HCT116 (cell line): ENCODE data around the gene TP53AIP1.

ENCODE experiments used
- CTCF ChIP-seq, 3 experiments: fragments of 200-600 bp in 1 of 3; sonication (generic) in 1 of 3; IDR thresholded peaks in 2 of 3; conservative IDR thresholded peaks in 1 of 3; 2 replicates each; pipeline ENCODE4 v1.5.1; 2012 to 2017; ENCODE audit warnings: low read depth in 2 of 3, low read length in 2 of 3, antibody characterized with exemption in 1 of 3, borderline replicate concordance in 1 of 3, control low read depth in 1 of 3, mild to moderate bottlenecking in 1 of 3, mixed read lengths in 1 of 3, mixed run types in 1 of 3, moderate library complexity in 1 of 3; ENCODE audit not compliant: insufficient read depth in 1 of 3
- EGR1 ChIP-seq: IDR thresholded peaks from 2 replicates; pipeline ENCODE4 v1.6.1; 2012; ENCODE audit warnings: low read depth
- ELF1 ChIP-seq: IDR thresholded peaks from 2 replicates; pipeline ENCODE4 v1.6.1; 2012; ENCODE audit warnings: low read depth, borderline replicate concordance
- EZH2 ChIP-seq: fragments of 200-600 bp; sonication (generic); IDR thresholded peaks from 2 replicates; pipeline ENCODE4 v1.6.1; 2017; ENCODE audit warnings: antibody characterized with exemption, mixed run types
- EZH2phosphoT487 ChIP-seq: fragments of 200-600 bp; IDR thresholded peaks from 2 replicates; pipeline ENCODE4 v1.6.1; 2018; ENCODE audit warnings: antibody characterized with exemption, borderline replicate concordance
- MAX ChIP-seq: IDR thresholded peaks from 2 replicates; pipeline ENCODE4 v1.6.1; 2012
- POLR2A ChIP-seq: IDR thresholded peaks from 2 replicates; pipeline ENCODE4 v1.7.0; 2011; ENCODE audit warnings: borderline replicate concordance; ENCODE audit not compliant: insufficient read depth, insufficient read length; ENCODE audit errors: extremely low read depth
- RAD21 ChIP-seq: IDR thresholded peaks from 2 replicates; pipeline ENCODE4 v1.6.1; 2012; ENCODE audit warnings: low read depth, mild to moderate bottlenecking
- REST ChIP-seq: IDR thresholded peaks from 2 replicates; pipeline ENCODE4 v1.6.1; 2012; ENCODE audit warnings: low read depth
- SP1 ChIP-seq: IDR thresholded peaks from 2 replicates; pipeline ENCODE4 v1.6.1; 2012; ENCODE audit warnings: low read depth
- TCF7L2 ChIP-seq: IDR thresholded peaks from 2 replicates; pipeline ENCODE4 v1.7.0; 2011; ENCODE audit warnings: borderline replicate concordance, inconsistent platforms; ENCODE audit not compliant: insufficient read depth, insufficient read length; ENCODE audit errors: extremely low read depth
- YY1 ChIP-seq: IDR thresholded peaks from 2 replicates; pipeline ENCODE4 v1.6.1; 2011; ENCODE audit warnings: low read length, low read depth, moderate library complexity, mild to moderate bottlenecking; ENCODE audit not compliant: insufficient replicate concordance; ENCODE audit errors: extremely low read depth

GRCh38 chr11:128916681-128917080, 26.0 kb downstream of the TP53AIP1 start:
- TF ChIP-seq POLR2A (no peak), CTCF (IDR thresholded peaks at IDR 0.05 in 2 of 3, conservative IDR thresholded peaks at IDR 0.05 in 1 of 3; ENCODE audit: borderline replicate concordance in 1 of 3, insufficient read depth in 1 of 3, low read depth in 2 of 3, low read length in 2 of 3) (no peak), RAD21 (no peak), EZH2 (no peak), MAX (no peak), TCF7L2 (no peak), SP1 (no peak), EGR1 (no peak), YY1 (no peak), REST (no peak), EZH2phosphoT487 (no peak), ELF1 (no peak)
